PFSK-1 (cell line): ENCODE data around the gene LDB2.

Experiments
- POLR2AphosphoS5 ChIP-seq: IDR thresholded peaks from 2 replicates; pipeline ENCODE4 v1.6.1; 2012; ENCODE audit warnings: low read depth, mild to moderate bottlenecking, control low read depth, low read length, moderate library complexity
- SIN3A ChIP-seq: IDR thresholded peaks from 2 replicates; pipeline ENCODE4 v1.6.1; 2012; ENCODE audit warnings: mild to moderate bottlenecking, low read length, moderate library complexity, borderline replicate concordance; ENCODE audit not compliant: insufficient read depth
- TAF1 ChIP-seq: IDR thresholded peaks from 2 replicates; pipeline ENCODE4 v1.6.1; 2012; ENCODE audit warnings: low read length, control low read depth, borderline replicate concordance; ENCODE audit not compliant: insufficient read depth

DNA sequence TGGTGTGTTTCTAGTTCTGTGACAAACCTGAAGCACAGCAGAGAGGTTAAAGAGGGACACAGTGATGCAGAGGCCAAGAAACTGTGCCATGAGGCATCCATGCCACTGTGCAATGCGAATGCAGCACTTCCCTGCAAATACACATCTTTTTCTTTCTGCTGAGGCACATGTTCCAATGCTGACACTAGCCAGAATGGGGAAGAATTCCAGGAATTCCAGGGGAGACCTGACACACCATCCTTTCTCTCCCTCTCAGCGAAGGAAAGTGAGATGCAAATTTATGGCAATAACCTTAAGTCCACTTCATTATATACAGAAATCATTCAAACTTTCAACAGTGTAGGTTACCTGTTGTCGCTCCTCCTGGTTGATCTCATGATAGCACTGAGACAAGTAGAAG, 204.8 kb downstream of the LDB2 start:
- TF ChIP-seq POLR2AphosphoS5 (no peak), TAF1 (no peak), SIN3A (no peak)
